Measurements from ENCODE around the gene C1orf198. TPM values are rescaled to one million over a fixed set of nuclear protein-coding genes. Genes with fewer than 3 reads are reported as not detected.

C1orf198 gene
- total RNA-seq, 1 experiment from 2014 or later: 22.9 TPM

- TF ChIP-seq CTCF (IDR thresholded peaks at IDR 0.05 in 2 of 3, conservative IDR thresholded peaks at IDR 0.05 in 1 of 3; ENCODE audit: borderline replicate concordance in 1 of 3, insufficient read depth in 1 of 3, low read depth in 2 of 3, low read length in 2 of 3): no peak
- TF ChIP-seq TCF7L2 (IDR thresholded peaks at IDR 0.05; ENCODE audit: borderline replicate concordance, extremely low read depth, insufficient read depth, insufficient read length): no peak
- TF ChIP-seq SP1 (IDR thresholded peaks at IDR 0.05; ENCODE audit: low read depth): no peak
Measured at GRCh38 chr1:230807029-230807428, 61.3 kb downstream of the C1orf198 start (continued).

- Histone ChIP-seq H3K27me3 (ENCODE audit: insufficient read depth, low read length) (no peaks in the 10 kb centered on the region), H3K27ac (ENCODE audit: low read depth, low read length) (no peak overlapping the region), H3K79me2 (ENCODE audit: insufficient read depth, low read length) (no peaks in the 10 kb centered on the region), H2AFZ (ENCODE audit: low read depth, low read length, poor library complexity, severe bottlenecking) (no peak overlapping the region), H3K9me2 (ENCODE audit: insufficient read depth) (no peaks in the 10 kb centered on the region), H3K9me3 (ENCODE audit: control insufficient read depth in 1 of 2, insufficient read depth in 1 of 2, low read depth in 1 of 2, low read length in 2 of 2) (no peaks in the 10 kb centered on the region), H3K4me2 (ENCODE audit: low read length) (no peak overlapping the region), H3K4me1 (ENCODE audit: control insufficient read depth in 1 of 2, insufficient read depth in 2 of 2, low read length in 2 of 2) (no peaks in the 10 kb centered on the region), H3K4me3 (replicated peaks in 1 of 2; ENCODE audit: low read depth in 1 of 2, low read length in 2 of 2) (no peak overlapping the region), H4K20me1 (ENCODE audit: insufficient read depth) (no peaks in the 10 kb centered on the region), H3K9ac (ENCODE audit: low read length) (no peak overlapping the region), H3K36me3 (ENCODE audit: control insufficient read depth in 1 of 2, insufficient read depth in 2 of 2, low read length in 2 of 2) (no peaks in the 10 kb centered on the region)
- no peak for ATAC-seq
- RAD21 ChIA-PET (ENCODE audit: low non-redundant PET in 1 of 2, low total read pairs in 2 of 2, uncharacterized antibody in 2 of 2, unreplicated experiment in 2 of 2): no interaction called here
- intact Hi-C loops (cut with micrococcal nuclease): no loop called here
- POLR2A ChIA-PET: no interaction called here
- no TSS peak for BruUV-seq (replicated peaks)
- CTCF ChIA-PET: no interaction called here
- DNase-seq (ENCODE audit: low read depth, low spot score): no peak
- TF ChIP-seq ATF3 (IDR thresholded peaks at IDR 0.05) (no peak), POLR2A (IDR thresholded peaks at IDR 0.05; ENCODE audit: borderline replicate concordance, extremely low read depth, insufficient read depth, insufficient read length) (no peak), ELF1 (IDR thresholded peaks at IDR 0.05; ENCODE audit: borderline replicate concordance, low read depth) (no peak), EGR1 (IDR thresholded peaks at IDR 0.05; ENCODE audit: low read depth) (no peak), SP1 (IDR thresholded peaks at IDR 0.05; ENCODE audit: low read depth) (no peak), YY1 (IDR thresholded peaks at IDR 0.05; ENCODE audit: extremely low read depth, insufficient replicate concordance, low read depth, low read length) (no peak), EZH2 (IDR thresholded peaks at IDR 0.05) (no peak), RAD21 (IDR thresholded peaks at IDR 0.05; ENCODE audit: low read depth) (no peak), CEBPB (IDR thresholded peaks at IDR 0.05; ENCODE audit: low read depth) (no peak), REST (IDR thresholded peaks at IDR 0.05; ENCODE audit: low read depth) (no peak), ZFX (IDR thresholded peaks at IDR 0.05) (no peak), CTCF (IDR thresholded peaks at IDR 0.05 in 2 of 3, conservative IDR thresholded peaks at IDR 0.05 in 1 of 3; ENCODE audit: borderline replicate concordance in 1 of 3, insufficient read depth in 1 of 3, low read depth in 2 of 3, low read length in 2 of 3) (no peak), MAX (IDR thresholded peaks at IDR 0.05) (no peak), SIN3A (IDR thresholded peaks at IDR 0.05; ENCODE audit: low read depth) (no peak)
Measured at GRCh38 chr1:230806552-230806951, 61.8 kb downstream of the C1orf198 start.

All from HCT116 (cell line).